Measurements from ENCODE around the gene CES3.

CES3 gene

DNA sequence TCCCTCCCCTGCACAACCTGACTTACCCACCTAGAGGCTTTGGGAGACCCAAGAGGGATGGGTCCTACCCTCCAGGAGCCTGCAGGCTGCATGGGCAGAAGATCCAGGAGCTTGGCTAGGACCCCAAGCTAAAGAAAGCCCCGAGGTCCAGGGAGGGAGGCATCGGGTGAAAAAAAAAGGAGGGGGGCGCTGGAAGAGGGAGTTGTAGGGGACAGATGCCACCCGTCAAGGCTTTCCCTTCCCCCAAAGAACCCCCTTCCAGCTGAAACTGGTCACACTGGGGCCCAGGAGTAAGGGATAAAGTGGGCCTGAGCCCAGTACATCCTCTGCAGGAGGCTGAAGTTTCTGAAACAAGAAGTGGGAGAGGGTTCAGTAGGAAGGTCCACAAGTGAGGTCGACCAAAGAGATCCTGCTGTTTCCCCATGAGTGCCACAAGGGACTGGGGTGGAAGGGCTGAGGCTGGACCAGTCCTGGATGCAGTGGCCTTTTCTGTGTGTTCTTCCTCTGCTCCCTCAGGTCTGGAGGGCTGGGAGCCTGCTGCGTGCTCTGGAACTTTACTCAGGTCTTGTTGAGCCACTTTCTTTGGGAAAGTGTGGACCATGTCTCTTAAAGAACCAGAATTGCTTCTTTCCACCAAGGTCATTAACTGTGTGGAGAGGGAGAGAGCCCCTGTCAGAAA lies 53.7 kb downstream of the CES3 start:
- Histone ChIP-seq H3K4me1 (ENCODE audit: insufficient read depth, low read length, poor library complexity, severe bottlenecking) (peaks cover 21% of the 10 kb centered on the region), H3F3A (ENCODE audit: low read depth) (no peaks in the 10 kb centered on the region), H3K9me3 (ENCODE audit: insufficient read depth, low read depth, low read length) (no peaks in the 10 kb centered on the region), H3K9ac (ENCODE audit: low read depth, low read length, poor library complexity, severe bottlenecking) (peak overlapping the region; percentile 71), H3K4me2 (ENCODE audit: low read depth, low read length, poor library complexity, severe bottlenecking) (peak overlapping the region; percentile 79), H3K4me3 (ENCODE audit: low read length, poor library complexity, severe bottlenecking) (peak overlapping the region; percentile 73), H4K20me1 (ENCODE audit: insufficient read depth, low read length, poor library complexity, severe bottlenecking) (no peaks in the 10 kb centered on the region), H3K9me2 (replicated peaks; ENCODE audit: low read depth, low read length) (no peaks in the 10 kb centered on the region), H3K27me3 (ENCODE audit: insufficient read depth, low read length, poor library complexity, severe bottlenecking) (no peaks in the 10 kb centered on the region), H3K36me3 (ENCODE audit: insufficient read depth, low read length) (no peaks in the 10 kb centered on the region), H2AFZ (ENCODE audit: low read length) (peak overlapping the region; percentile 87), H3K79me2 (ENCODE audit: insufficient read depth, low read length) (no peaks in the 10 kb centered on the region)
- TF ChIP-seq, protein P1, sequence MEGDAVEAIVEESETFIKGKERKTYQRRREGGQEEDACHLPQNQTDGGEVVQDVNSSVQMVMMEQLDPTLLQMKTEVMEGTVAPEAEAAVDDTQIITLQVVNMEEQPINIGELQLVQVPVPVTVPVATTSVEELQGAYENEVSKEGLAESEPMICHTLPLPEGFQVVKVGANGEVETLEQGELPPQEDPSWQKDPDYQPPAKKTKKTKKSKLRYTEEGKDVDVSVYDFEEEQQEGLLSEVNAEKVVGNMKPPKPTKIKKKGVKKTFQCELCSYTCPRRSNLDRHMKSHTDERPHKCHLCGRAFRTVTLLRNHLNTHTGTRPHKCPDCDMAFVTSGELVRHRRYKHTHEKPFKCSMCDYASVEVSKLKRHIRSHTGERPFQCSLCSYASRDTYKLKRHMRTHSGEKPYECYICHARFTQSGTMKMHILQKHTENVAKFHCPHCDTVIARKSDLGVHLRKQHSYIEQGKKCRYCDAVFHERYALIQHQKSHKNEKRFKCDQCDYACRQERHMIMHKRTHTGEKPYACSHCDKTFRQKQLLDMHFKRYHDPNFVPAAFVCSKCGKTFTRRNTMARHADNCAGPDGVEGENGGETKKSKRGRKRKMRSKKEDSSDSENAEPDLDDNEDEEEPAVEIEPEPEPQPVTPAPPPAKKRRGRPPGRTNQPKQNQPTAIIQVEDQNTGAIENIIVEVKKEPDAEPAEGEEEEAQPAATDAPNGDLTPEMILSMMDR (conservative IDR thresholded peaks at IDR 0.05; ENCODE audit: low read length), result no peak
- no peak for TF ChIP-seq EZH2phosphoT487 (IDR thresholded peaks at IDR 0.05; ENCODE audit: borderline replicate concordance)

DNA sequence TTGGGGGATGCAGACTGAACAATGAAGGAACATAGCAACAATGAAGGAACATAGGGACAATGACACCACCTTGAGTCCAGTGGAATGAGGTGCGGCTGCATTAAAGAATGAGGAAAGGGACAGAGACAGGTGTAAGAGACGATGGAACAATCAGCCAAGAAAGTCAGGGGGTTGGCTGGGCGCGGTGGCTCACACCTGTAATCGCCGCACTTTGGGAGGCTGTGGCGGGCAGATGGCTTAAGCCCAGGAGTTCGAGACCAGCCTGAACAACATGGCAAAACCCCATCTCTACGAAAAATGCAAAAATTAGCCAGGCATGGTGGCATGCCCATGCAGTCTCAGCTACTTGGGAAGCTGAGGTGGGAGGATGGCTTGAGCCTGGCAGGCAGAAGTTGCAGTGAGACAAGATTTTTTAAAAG lies 54.3 kb downstream of the CES3 start:
- no peaks in the 10 kb centered on the region for H3F3A ChIP-seq (ENCODE audit: low read depth)
- no peaks in the 10 kb centered on the region for H3K36me3 ChIP-seq (ENCODE audit: insufficient read depth, low read length)
- no peaks in the 10 kb centered on the region for H3K9me3 ChIP-seq (ENCODE audit: insufficient read depth, low read depth, low read length)
- H3K4me2 ChIP-seq (ENCODE audit: low read depth, low read length, poor library complexity, severe bottlenecking), result peak overlapping the region; percentile 79
- H3K79me2 ChIP-seq (ENCODE audit: insufficient read depth, low read length), result no peaks in the 10 kb centered on the region
- no peaks in the 10 kb centered on the region for H3K27me3 ChIP-seq (ENCODE audit: insufficient read depth, low read length, poor library complexity, severe bottlenecking)
- no peaks in the 10 kb centered on the region for H4K20me1 ChIP-seq (ENCODE audit: insufficient read depth, low read length, poor library complexity, severe bottlenecking)
- H2AFZ ChIP-seq (ENCODE audit: low read length), result no peak overlapping the region
- H3K4me3 ChIP-seq (ENCODE audit: low read length, poor library complexity, severe bottlenecking), result no peak overlapping the region
- peaks cover 21% of the 10 kb centered on the region for H3K4me1 ChIP-seq (ENCODE audit: insufficient read depth, low read length, poor library complexity, severe bottlenecking)
- TF ChIP-seq, protein P1 (conservative IDR thresholded peaks at IDR 0.05; ENCODE audit: low read length), result peak; percentile 50
- no peak for TF ChIP-seq EZH2phosphoT487 (IDR thresholded peaks at IDR 0.05; ENCODE audit: borderline replicate concordance)
- no peak overlapping the region for H3K9ac ChIP-seq (ENCODE audit: low read depth, low read length, poor library complexity, severe bottlenecking)
- no peaks in the 10 kb centered on the region for H3K9me2 ChIP-seq (replicated peaks; ENCODE audit: low read depth, low read length)

DNA sequence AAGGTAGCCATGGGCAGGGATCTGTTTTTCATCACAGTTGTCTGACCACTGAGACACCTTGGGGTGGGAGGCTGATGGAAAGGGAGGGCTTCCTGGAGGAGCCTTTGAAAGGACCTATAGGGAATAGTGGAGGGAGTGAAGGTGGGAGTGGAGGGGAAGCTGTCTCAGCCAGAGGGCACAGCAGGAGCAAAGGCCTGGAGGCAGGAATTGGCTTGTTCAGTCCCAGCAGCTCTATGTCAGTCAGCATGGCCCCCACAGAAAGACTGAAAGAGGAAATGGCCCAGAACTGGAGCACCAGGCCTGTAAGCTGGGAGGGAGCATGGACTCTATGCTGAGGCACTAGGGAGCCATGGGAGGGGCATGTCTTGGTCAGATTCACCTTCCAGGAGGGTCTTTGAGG lies 55.1 kb downstream of the CES3 start:
- H3K4me2 ChIP-seq (ENCODE audit: low read depth, low read length, poor library complexity, severe bottlenecking), result no peak overlapping the region
- H3K9me2 ChIP-seq (replicated peaks; ENCODE audit: low read depth, low read length), result no peaks in the 10 kb centered on the region
- no peak overlapping the region for H3K4me3 ChIP-seq (ENCODE audit: low read length, poor library complexity, severe bottlenecking)
- H3K9ac ChIP-seq (ENCODE audit: low read depth, low read length, poor library complexity, severe bottlenecking), result no peak overlapping the region
- no peaks in the 10 kb centered on the region for H3K36me3 ChIP-seq (ENCODE audit: insufficient read depth, low read length)
- H2AFZ ChIP-seq (ENCODE audit: low read length), result no peak overlapping the region
- TF ChIP-seq EZH2phosphoT487 (IDR thresholded peaks at IDR 0.05; ENCODE audit: borderline replicate concordance), result no peak
- TF ChIP-seq, protein P1 (conservative IDR thresholded peaks at IDR 0.05; ENCODE audit: low read length), result no peak
- H3K4me1 ChIP-seq (ENCODE audit: insufficient read depth, low read length, poor library complexity, severe bottlenecking), result peaks cover 21% of the 10 kb centered on the region
- H3F3A ChIP-seq (ENCODE audit: low read depth), result no peaks in the 10 kb centered on the region
- H4K20me1 ChIP-seq (ENCODE audit: insufficient read depth, low read length, poor library complexity, severe bottlenecking), result no peaks in the 10 kb centered on the region
- no peaks in the 10 kb centered on the region for H3K9me3 ChIP-seq (ENCODE audit: insufficient read depth, low read depth, low read length)
- H3K79me2 ChIP-seq (ENCODE audit: insufficient read depth, low read length), result no peaks in the 10 kb centered on the region
- no peaks in the 10 kb centered on the region for H3K27me3 ChIP-seq (ENCODE audit: insufficient read depth, low read length, poor library complexity, severe bottlenecking)
